ENCODE measurements around the gene REV3L. TPM values are rescaled to one million over a fixed set of nuclear protein-coding genes. Genes with fewer than 3 reads are reported as not detected.

The REV3L gene
- total and polyA plus RNA-seq, 2 donors (not counting 1 experiment from before 2014, with no cell fraction given), result 42.9 to 127 TPM

GRCh38 chr6:111266276-111266675 lies 216.7 kb downstream of the REV3L start:
- H3K9me3 ChIP-seq (ENCODE audit: control insufficient read depth, insufficient read depth, low read depth, low read length), result no peaks in the 10 kb centered on the region
- no peaks in the 10 kb centered on the region for H3K27me3 ChIP-seq (ENCODE audit: control insufficient read depth, insufficient read depth, low read length)
- peaks cover 2% of the 10 kb centered on the region for H3K79me2 ChIP-seq (ENCODE audit: control insufficient read depth, insufficient read depth, low read length)
- DNase-seq (ENCODE audit: low read depth in 2 of 2), result no peak
- H3K4me3 ChIP-seq (replicated peaks in 1 of 4; ENCODE audit: control extremely low read depth in 1 of 4, insufficient read depth in 1 of 4, low read depth in 3 of 4, low read length in 4 of 4), result no peak overlapping the region
- H3K36me3 ChIP-seq (ENCODE audit: control insufficient read depth, insufficient read depth, low read length), result peaks cover 3% of the 10 kb centered on the region
- H3K9ac ChIP-seq (ENCODE audit: insufficient read depth, low read length), result no peak overlapping the region
- TF ChIP-seq, protein P1, sequence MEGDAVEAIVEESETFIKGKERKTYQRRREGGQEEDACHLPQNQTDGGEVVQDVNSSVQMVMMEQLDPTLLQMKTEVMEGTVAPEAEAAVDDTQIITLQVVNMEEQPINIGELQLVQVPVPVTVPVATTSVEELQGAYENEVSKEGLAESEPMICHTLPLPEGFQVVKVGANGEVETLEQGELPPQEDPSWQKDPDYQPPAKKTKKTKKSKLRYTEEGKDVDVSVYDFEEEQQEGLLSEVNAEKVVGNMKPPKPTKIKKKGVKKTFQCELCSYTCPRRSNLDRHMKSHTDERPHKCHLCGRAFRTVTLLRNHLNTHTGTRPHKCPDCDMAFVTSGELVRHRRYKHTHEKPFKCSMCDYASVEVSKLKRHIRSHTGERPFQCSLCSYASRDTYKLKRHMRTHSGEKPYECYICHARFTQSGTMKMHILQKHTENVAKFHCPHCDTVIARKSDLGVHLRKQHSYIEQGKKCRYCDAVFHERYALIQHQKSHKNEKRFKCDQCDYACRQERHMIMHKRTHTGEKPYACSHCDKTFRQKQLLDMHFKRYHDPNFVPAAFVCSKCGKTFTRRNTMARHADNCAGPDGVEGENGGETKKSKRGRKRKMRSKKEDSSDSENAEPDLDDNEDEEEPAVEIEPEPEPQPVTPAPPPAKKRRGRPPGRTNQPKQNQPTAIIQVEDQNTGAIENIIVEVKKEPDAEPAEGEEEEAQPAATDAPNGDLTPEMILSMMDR (conservative IDR thresholded peaks at IDR 0.05 in 1 of 2, IDR thresholded peaks at IDR 0.05 in 1 of 2; ENCODE audit: low read depth in 1 of 2, low read length in 2 of 2), result no peak
- TF ChIP-seq EZH2 (IDR thresholded peaks at IDR 0.05; ENCODE audit: low read length, missing control alignments), result no peak
- no peak overlapping the region for H2AFZ ChIP-seq (ENCODE audit: low read length)
- no peak overlapping the region for H3K4me2 ChIP-seq (ENCODE audit: extremely low read depth, insufficient read depth, low read length)
- H4K20me1 ChIP-seq (ENCODE audit: control insufficient read depth, extremely low read depth, insufficient read depth, low read length), result no peaks in the 10 kb centered on the region
- H3K4me1 ChIP-seq (ENCODE audit: control insufficient read depth, extremely low read depth, insufficient read depth, low read length), result peaks cover 8% of the 10 kb centered on the region
- no peak overlapping the region for H3K27ac ChIP-seq (ENCODE audit: insufficient read depth, low read length)

- H3K4me3 ChIP-seq (replicated peaks in 1 of 4; ENCODE audit: control extremely low read depth in 1 of 4, insufficient read depth in 1 of 4, low read depth in 3 of 4, low read length in 4 of 4), result no peak overlapping the region
- H3K27ac ChIP-seq (ENCODE audit: insufficient read depth, low read length), result no peak overlapping the region
- peak in 1 of 2 donors; percentile 81 for DNase-seq (ENCODE audit: low read depth in 2 of 2)
- peaks cover 3% of the 10 kb centered on the region for H3K36me3 ChIP-seq (ENCODE audit: control insufficient read depth, insufficient read depth, low read length)
- H3K4me2 ChIP-seq (ENCODE audit: extremely low read depth, insufficient read depth, low read length), result no peak overlapping the region
- no peak overlapping the region for H3K9ac ChIP-seq (ENCODE audit: insufficient read depth, low read length)
- H2AFZ ChIP-seq (ENCODE audit: low read length), result no peak overlapping the region
- no peaks in the 10 kb centered on the region for H4K20me1 ChIP-seq (ENCODE audit: control insufficient read depth, extremely low read depth, insufficient read depth, low read length)
- H3K27me3 ChIP-seq (ENCODE audit: control insufficient read depth, insufficient read depth, low read length), result no peaks in the 10 kb centered on the region
- TF ChIP-seq EZH2 (IDR thresholded peaks at IDR 0.05; ENCODE audit: low read length, missing control alignments), result no peak
- TF ChIP-seq, protein P1 (conservative IDR thresholded peaks at IDR 0.05 in 1 of 2, IDR thresholded peaks at IDR 0.05 in 1 of 2; ENCODE audit: low read depth in 1 of 2, low read length in 2 of 2), result no peak
- H3K4me1 ChIP-seq (ENCODE audit: control insufficient read depth, extremely low read depth, insufficient read depth, low read length), result peaks cover 8% of the 10 kb centered on the region
- H3K9me3 ChIP-seq (ENCODE audit: control insufficient read depth, insufficient read depth, low read depth, low read length), result no peaks in the 10 kb centered on the region
- peaks cover 4% of the 10 kb centered on the region for H3K79me2 ChIP-seq (ENCODE audit: control insufficient read depth, insufficient read depth, low read length)
These were observed 217.2 kb downstream of the REV3L start for GRCh38 chr6:111265842-111266241.

GRCh38 chr6:111263837-111264236 lies 219.2 kb downstream of the REV3L start:
- Histone ChIP-seq H3K4me2 (ENCODE audit: extremely low read depth, insufficient read depth, low read length) (peak overlapping the region; percentile 19), H3K4me3 (replicated peaks in 1 of 4; ENCODE audit: control extremely low read depth in 1 of 4, insufficient read depth in 1 of 4, low read depth in 3 of 4, low read length in 4 of 4) (no peak overlapping the region), H3K9ac (ENCODE audit: insufficient read depth, low read length) (no peak overlapping the region), H3K79me2 (ENCODE audit: control insufficient read depth, insufficient read depth, low read length) (peaks cover 6% of the 10 kb centered on the region), H3K36me3 (ENCODE audit: control insufficient read depth, insufficient read depth, low read length) (peaks cover 3% of the 10 kb centered on the region), H3K27ac (ENCODE audit: insufficient read depth, low read length) (no peak overlapping the region), H4K20me1 (ENCODE audit: control insufficient read depth, extremely low read depth, insufficient read depth, low read length) (no peaks in the 10 kb centered on the region), H3K9me3 (ENCODE audit: control insufficient read depth, insufficient read depth, low read depth, low read length) (no peaks in the 10 kb centered on the region), H2AFZ (ENCODE audit: low read length) (no peak overlapping the region), H3K27me3 (ENCODE audit: control insufficient read depth, insufficient read depth, low read length) (no peaks in the 10 kb centered on the region), H3K4me1 (ENCODE audit: control insufficient read depth, extremely low read depth, insufficient read depth, low read length) (peaks cover 8% of the 10 kb centered on the region)
- no peak for TF ChIP-seq EZH2 (IDR thresholded peaks at IDR 0.05; ENCODE audit: low read length, missing control alignments)
- TF ChIP-seq, protein P1 (conservative IDR thresholded peaks at IDR 0.05 in 1 of 2, IDR thresholded peaks at IDR 0.05 in 1 of 2; ENCODE audit: low read depth in 1 of 2, low read length in 2 of 2), result no peak
- peak; percentile 65 to 81 for DNase-seq (ENCODE audit: low read depth in 2 of 2)

Measured in fibroblast of lung (primary cell).